Adrenal gland (tissue), 5 donors: Measurements from ENCODE around the gene CRABP1.

Experiments used
- POLR2A ChIP-seq, 2 donors: fragments of 450-650 bp; IDR thresholded peaks; one replicate each; pipeline ENCODE4 v1.6.1; 2017; ENCODE audit warnings: antibody characterized with exemption in 2 of 2, mild to moderate bottlenecking in 2 of 2, moderate library complexity in 1 of 2
- TF ChIP-seq, protein P1 (sequence below), 6 experiments: fragments of 450-650 bp in 4 of 6; fragments of 200-600 bp in 2 of 6; sonication (generic) in 1 of 6; IDR thresholded peaks; 1 replicate in 5 of 6; 2 replicates in 1 of 6; pipeline versions ENCODE4 v1.5.1 to v1.8.0; 2016 to 2021; ENCODE audit warnings: antibody characterized with exemption in 6 of 6, mild to moderate bottlenecking in 2 of 6, moderate library complexity in 1 of 6
- donor health status: DM: no; HTN: no; CAD: no.

DNA sequence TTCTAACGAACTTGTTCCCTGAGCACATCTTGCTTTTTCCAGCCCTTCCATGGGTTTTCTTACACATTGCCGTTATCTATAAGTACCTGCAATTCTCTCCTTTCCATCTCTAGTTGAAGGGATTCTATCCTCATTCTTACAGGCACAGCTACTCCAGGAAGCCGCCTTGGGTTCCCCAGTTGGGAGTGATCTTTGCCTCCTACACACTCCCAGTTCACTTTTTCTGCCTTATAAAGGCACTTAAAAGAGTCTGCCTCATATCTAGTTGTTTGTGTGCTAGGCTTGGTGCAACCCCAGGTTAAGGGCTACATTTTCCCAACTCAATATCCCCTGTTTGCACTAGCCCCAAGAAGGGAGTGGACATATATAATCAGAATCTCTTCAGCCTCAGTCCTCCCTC lies 53.9 kb downstream of the CRABP1 start:
- TF ChIP-seq, protein P1, sequence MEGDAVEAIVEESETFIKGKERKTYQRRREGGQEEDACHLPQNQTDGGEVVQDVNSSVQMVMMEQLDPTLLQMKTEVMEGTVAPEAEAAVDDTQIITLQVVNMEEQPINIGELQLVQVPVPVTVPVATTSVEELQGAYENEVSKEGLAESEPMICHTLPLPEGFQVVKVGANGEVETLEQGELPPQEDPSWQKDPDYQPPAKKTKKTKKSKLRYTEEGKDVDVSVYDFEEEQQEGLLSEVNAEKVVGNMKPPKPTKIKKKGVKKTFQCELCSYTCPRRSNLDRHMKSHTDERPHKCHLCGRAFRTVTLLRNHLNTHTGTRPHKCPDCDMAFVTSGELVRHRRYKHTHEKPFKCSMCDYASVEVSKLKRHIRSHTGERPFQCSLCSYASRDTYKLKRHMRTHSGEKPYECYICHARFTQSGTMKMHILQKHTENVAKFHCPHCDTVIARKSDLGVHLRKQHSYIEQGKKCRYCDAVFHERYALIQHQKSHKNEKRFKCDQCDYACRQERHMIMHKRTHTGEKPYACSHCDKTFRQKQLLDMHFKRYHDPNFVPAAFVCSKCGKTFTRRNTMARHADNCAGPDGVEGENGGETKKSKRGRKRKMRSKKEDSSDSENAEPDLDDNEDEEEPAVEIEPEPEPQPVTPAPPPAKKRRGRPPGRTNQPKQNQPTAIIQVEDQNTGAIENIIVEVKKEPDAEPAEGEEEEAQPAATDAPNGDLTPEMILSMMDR (IDR thresholded peaks at IDR 0.05) = no peak
- TF ChIP-seq POLR2A (IDR thresholded peaks at IDR 0.05) = no peak
